GM18519 (cell line): ENCODE results near the gene AAR2.

Experiments used
- ATAC-seq: cut with Tn5 transposase; IDR thresholded peaks from one replicate; pipeline ENCODE4 v1.9.1; 2021; ENCODE audit warnings: mild to moderate bottlenecking, moderate library complexity; ENCODE audit not compliant: unreplicated experiment, low FRiP score

The AAR2 gene

DNA sequence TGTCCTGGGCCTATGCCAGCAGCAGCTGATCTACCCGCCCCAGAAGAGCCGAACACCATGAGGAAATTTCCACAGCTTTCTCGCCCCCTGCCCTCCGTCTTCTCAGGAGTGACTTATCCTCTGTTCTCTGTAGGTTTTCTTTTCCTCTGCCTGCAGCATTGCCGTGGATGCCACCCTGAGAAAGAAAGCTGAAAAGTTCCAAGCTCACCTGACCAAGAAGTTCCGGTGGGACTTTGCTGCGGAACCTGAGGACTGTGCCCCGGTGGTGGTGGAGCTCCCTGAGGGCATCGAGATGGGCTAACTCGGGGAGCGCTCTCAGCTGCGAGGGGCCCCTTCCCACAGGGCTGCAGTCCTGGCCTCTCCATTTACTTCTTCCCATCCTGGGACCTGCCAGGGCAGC is 19.2 kb downstream of the AAR2 start:
- no peak for ATAC-seq

DNA sequence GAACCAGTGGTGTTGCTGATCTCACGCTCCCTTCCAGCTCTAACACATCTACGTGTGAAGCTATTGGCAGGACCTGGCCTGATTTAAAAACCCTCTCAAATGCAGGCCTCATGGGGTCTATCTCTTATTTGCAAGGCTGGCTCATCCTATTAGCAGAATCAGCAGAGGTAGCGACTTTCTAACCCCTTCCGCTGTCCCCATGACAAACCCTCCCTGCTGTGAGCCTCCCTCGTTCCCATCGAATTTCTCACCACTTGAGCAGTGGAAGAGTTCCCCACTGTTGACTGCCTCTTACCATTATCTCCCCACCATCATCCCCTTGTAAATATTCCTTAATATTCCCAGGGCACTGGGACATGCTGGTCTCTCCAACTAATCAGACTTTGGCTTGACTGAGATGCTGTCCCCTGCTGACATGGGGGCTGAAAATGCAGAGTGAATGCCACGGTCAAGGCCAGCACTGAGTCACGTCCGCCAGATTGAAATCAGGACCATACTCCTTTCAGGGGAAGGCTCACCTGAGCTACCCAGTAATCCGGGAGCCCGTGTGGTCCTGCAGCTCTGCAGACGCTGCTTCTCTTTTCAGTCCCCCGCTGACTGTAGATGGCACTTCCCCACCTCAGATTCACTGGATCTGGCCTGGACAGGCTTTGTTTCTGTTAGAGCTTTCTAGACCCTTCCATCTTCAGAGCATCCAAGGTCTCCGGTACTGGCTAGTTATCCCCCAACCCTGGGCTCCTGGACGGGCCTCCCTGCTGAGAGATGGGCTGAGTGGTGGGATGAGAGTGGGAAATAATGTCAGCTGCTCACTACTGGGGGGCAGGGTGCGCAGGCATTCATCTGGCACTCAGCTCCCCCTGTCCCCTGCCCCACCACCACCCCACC is 23.1 kb downstream of the AAR2 start:
- no peak for ATAC-seq

DNA sequence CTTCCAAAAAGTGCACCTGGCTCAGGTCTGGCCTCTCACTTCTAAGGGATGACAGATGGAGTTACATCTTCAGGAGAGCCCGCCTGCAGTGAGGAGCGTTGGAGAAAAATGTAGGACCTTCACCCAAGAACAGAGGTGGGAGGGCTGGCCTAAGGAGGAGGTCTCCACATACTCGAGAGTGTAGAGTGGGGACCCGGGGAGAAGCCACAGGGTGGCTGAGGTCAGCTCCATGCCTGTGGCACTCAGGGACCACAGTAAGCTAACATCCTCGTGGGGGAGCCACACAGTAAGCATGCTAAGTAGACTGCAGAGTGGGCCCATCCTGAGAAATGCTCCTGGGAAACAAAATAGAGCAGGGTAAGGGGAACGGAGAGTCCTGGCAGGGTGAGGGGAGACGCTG is 24.0 kb downstream of the AAR2 start:
- ATAC-seq: no peak

DNA sequence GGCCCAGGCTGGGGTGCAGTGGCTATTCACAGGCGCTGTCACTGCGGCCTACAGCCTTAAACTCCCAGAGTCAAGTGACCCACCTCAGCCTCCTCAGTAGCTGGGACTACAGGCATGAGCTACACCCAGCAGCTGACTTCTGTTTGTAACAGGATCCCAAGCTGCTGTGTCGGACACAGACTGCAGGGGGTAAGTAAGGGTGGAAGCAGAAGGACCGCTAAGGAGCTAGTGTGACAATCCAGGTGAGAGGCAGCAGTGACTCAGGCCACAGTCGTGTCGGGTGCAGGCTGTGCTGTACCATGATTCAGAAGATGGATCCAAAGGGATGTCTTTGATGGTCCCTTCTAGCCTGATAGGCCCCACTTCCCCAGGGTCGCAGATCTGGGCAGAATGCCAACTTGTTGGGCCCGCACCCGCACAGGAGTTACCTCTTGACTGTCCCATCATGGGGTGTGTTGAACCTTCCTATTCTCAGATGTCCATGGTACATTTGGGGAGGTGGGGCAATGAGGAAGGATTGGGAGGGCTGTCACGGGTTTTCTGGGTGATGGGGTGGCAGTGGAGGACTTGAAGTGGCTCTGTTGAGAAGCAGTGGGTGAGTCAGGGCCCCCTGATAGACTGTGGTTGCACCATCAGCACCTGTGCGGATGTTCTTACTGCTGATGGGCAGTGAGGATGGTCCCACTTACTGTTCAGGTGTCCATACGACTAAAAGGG is 25.3 kb downstream of the AAR2 start:
- ATAC-seq: no peak

DNA sequence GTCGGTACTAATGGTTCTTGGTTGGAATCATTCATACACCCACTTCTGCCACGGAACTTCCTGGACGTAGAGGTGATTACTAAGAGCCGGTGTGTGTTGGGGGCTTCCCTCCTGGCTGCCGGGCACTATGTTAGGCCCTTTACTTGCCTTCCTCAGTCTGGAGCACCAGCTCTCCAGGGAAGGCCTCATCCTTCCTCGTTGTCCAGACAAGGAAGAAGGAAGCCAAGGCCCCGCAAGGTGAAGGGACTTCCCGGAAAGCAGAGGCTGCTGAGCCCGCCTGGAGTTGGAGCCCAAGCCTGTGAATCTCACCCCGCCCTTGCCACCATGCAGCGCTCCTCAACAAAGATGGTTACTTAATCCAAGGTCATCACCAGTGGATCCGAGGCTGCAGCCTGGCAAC is 26.2 kb downstream of the AAR2 start:
- no peak for ATAC-seq

DNA sequence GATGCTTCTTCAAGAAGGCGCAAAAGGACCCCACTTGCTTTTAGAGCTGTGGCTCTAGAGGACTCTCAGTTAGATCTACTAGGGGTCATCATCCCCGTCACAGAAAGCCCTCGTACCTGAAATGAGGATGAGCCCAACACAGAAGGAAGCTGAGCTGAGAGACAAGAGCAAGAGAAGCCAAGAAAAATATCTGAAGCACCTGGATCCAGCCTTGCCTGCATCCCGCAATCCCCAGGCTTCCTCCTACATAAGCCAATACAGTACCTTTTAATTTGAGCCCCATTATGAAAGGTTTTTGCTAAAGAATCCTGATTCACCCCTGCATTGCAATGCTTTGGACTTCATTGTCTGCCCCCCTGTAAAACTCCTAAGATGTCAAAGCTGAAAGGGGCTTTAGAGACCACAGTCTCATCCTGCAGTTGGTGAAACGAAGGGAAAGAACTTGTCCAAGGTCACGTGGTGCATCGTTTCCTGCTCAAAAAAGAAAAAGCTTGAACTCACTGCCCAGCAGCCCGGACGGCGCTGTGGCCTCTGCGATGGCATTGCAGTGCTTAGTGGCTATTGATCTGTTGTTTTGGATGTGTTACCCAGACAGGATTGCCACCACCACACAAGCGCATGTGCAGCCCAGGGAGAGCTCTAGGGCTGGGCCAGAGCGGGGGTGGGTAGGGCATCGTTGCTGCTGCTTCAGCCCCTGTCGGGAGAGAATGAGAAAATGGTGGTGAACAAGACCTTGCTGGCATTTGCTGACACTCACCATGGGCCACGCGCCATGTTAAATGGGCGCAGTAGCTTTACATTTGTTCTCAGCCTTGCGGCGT is 28.4 kb downstream of the AAR2 start:
- no peak for ATAC-seq

DNA sequence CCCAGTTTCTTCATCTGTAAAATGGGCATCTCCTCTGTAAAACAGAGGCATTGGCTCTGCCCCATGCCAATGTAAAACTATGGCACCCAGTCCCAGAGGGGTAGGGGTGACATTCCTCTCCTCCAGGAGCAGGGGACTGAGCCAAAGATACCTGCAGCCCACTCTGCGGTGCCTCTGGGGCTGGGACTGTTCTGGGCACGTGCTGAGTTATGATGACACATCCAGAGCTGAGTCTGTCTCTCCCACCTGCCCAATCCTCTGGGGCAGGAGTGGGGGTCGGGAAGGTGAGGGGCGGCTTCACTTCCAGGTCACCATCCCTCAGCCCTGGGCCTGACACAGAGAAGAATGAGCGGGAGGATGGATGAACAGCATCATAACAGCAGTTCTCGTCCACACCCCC is 29.9 kb downstream of the AAR2 start:
- no peak for ATAC-seq

DNA sequence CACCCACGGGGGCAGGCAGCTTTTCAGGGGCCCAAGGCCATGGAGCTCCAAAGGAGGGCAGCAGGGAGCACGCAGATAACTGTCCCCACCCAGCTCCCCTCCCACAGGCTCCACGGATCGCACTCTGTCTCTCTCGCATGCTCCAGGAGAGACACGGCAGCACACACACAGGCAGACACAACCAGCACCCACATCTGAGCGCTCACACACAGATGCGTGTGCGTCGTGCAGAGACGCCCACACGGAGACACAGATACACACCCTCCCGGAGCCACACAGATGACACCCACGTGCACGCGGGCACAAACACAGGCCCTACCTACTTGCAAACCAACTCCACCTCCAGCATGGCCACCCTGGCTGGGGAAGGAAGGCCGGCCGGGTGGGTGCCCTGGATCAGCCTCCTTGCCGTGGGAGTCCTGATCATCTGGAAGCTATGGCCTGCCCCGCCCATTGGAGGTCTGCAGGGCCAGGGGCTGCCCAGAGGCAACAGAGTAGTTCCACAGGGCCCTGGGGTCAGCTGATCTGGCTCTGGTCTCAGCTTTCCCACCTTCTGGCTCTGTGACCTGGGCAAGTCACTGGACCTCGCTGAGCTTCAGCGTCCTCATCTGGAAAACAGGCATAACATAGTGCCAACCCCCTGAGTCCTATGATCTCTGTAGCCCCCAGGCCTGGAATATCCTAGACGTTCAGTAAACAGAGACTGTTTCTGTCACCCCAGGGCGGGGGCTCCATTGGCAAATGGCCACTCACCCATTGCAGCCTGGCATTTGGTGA is 31.5 kb downstream of the AAR2 start:
- no peak for ATAC-seq

DNA sequence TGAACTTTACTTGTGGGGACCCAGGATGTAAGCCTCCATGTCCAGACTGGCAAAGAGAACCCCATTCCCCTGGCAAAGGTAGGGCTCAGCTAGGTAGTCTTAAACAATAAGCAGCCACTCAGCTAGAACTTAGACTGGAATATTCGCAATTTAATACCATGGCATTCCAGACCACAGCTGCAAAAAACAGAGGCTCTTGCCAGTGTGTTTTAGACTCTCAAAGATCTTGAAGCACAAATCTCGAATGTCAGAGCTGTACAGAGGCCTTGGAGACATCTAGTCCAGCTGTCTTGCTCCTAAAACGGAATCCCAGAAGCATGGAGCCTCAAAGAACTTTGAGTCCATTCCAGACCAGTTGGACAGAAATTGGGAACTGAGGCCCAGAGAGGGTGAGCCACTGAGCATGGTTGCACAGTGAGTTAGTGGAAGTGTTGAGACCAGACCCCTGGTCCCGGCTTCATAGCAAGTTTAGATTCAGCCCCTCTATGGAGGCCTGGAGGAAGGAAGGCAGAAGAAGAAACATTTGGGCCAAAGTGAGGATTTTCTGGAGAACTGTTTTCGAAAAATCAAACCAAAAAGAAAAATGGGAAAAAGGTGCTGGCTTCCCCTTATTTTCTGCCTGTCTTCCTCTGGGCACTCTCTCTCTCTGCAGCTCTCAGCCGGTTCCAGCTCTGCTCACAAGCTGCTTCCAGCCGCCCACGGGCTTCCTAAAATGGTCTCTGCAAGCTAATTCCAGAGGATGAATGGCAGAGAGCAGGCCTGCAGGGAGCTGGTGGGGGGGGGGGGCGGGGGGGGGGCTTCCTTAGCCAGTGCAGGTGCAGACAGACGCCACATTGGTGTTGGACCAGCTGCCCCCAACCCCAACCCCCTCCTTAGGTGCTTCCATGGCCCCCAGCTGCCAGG is 32.4 kb downstream of the AAR2 start:
- ATAC-seq: no peak

DNA sequence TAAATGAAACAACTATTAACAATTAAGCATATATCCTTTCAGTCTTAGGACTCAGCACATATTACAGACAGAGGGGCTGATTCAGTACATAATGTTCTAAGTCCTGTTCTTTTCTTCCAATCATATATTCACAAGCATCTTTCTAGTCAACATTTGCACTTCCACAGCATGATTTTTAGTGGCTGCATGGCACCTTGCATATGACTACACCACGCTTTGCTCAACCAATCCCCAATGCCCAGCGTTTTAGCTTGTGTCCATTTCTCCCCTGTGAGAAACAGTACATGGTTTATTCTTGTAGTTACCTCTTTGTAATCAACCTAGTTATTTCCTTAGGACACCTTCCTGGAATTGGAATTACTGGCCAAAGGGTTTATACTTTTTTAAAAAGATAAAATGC is 33.2 kb downstream of the AAR2 start:
- no peak for ATAC-seq

- ATAC-seq: no peak
These were observed 34.7 kb downstream of the AAR2 start for GRCh38 chr20:36270744-36271638.

DNA sequence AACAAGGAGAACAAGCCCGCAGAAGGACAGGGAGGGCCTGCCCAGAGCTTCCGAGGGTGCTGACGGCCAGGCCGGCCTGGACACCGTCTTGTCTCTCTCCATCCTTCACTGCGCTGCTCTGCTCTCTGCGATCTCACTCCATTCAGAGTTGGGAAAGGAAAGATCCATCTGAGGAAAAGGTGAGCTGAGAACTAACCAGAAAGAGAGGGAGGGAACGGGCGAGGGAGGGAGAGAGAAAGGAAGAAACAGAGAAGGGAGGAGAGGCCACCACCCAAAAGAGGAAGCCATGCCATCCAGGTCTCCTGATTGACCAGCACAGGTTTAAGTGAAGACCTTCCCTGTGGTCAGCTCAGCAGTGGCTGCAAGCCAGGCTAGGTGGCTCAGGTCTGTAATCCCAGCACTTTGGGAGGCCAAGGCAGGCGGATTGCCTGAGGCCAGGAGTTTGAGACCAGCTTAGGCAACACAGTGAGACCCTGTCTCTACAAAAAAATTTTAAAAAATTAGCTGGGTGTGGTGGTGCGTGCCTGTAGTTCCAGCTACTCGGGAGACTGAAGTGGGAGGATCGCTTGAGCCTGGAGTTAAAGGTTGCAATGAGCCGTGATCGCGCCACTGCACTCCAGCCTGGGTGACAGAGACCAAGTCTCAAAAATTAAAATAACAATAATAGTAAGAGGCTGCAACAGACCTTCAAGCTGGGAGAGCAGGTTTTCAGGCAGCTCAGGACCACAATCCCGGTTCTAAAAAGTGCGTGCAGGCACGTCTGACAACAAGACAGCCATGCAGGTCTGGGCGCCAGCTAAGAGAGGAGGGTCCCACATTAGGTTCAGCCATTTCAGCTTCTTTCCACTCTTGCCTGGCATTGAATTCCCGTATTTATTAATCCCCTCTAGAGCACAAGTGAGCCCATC is 35.6 kb downstream of the AAR2 start:
- ATAC-seq: no peak

DNA sequence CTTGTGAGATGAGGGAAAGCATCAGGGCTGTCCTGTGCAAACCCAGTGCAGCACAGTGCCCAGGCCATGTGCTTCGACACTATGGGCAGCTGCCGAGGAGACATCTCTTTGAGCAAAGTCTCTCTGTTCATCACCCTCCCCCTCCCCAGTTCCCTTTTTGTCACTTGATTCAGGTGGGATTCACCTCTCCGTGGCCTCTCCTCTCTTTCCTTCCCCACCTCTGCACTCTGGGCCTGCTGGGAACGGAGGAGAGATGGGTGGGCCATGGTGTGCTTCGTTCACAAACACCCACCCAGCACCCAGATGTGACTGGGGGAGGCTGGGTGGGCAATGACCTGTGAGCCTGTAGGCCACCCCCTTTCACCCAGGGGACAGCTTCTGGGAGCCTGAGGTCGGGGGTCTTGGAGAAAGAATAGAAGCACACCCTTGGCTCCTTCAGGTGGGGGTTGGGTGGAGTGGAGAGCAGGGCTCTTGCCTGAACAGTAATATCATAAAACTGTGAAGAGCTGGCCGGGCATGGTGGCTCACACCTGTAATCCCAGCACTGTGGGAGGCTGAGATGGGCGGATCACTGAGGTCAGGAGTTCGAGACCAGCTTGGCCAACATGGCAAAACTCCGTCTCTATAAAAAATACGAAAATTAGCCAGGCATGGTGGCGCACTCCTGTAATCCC is 36.4 kb downstream of the AAR2 start:
- no peak for ATAC-seq

- no peak for ATAC-seq
These were observed 37.3 kb downstream of the AAR2 start for GRCh38 chr20:36273414-36274180.

DNA sequence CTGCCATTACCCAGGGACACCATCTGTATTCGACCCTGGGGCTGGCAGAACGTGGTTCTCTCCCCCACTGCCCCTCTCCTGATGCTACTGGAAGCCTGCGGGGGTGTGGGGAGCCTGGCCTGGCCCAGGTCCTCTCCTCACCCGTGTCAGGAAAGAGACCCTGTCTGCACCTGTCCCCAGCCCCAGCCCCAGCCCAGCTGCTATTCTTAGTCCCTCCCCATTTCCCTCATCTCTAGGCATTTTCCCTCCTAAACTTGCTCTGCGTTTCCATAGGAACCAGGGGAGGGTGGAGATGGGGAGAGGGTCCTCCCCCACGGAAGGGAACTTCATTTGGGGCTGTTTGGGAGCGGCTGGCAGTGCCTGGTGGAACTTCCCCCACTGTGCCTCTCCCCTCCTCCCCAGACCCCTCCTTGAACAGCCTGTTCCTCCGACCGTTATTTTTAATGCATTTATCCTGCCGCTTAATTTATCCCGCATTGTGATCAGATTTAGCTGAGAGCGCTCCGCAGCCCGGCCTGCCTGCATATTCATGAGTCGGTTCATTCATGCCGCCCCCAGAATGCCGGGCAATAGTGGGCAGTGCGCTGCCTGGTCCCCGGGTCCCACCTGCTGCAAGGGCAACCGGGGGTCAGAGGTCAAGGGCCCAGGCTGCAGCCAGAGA is 38.0 kb downstream of the AAR2 start:
- no peak for ATAC-seq

- ATAC-seq: no peak
These were observed 38.7 kb downstream of the AAR2 start for GRCh38 chr20:36275011-36275410.
